ENCODE measurements around the gene NUDT17.

DNA sequence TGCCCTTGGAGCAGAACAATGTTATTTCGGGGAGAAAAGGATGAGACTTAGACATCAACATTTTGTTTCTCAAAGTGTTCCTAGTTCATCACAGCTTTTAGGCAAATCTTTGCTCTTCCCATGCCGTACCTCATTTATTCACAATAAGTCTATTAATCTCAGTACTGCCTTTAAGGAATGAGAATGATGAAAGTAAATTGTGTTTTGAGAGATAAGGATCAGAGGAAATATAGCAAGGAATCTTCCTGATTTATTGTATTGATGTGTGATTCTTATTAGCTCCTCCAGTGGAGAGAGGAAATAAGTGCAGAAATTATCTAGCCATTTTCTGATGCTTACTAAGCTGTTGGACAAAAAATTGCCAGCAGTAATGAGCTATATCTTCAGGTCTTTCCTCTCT is 19.4 kb upstream of the NUDT17 start:
- TF ChIP-seq, protein P1, sequence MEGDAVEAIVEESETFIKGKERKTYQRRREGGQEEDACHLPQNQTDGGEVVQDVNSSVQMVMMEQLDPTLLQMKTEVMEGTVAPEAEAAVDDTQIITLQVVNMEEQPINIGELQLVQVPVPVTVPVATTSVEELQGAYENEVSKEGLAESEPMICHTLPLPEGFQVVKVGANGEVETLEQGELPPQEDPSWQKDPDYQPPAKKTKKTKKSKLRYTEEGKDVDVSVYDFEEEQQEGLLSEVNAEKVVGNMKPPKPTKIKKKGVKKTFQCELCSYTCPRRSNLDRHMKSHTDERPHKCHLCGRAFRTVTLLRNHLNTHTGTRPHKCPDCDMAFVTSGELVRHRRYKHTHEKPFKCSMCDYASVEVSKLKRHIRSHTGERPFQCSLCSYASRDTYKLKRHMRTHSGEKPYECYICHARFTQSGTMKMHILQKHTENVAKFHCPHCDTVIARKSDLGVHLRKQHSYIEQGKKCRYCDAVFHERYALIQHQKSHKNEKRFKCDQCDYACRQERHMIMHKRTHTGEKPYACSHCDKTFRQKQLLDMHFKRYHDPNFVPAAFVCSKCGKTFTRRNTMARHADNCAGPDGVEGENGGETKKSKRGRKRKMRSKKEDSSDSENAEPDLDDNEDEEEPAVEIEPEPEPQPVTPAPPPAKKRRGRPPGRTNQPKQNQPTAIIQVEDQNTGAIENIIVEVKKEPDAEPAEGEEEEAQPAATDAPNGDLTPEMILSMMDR (IDR thresholded peaks at IDR 0.05; ENCODE audit: low read depth, low read length), result no peak
- TF ChIP-seq POLR2A (IDR thresholded peaks at IDR 0.05; ENCODE audit: extremely low read depth, insufficient read length) (no peak), MYC (IDR thresholded peaks at IDR 0.05; ENCODE audit: low read depth, low read length) (no peak)
- TF ChIP-seq, protein P2, sequence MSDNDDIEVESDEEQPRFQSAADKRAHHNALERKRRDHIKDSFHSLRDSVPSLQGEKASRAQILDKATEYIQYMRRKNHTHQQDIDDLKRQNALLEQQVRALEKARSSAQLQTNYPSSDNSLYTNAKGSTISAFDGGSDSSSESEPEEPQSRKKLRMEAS (IDR thresholded peaks at IDR 0.05; ENCODE audit: low read depth, low read length), result no peak
